HK-2 (cell line): ENCODE measurements around the gene KLHL28.

ENCODE experiments used
- DNase-seq: peaks from one replicate; pipeline ENCODE4 v3.0.0-alpha.2; 2018; ENCODE audit not compliant: unreplicated experiment

The KLHL28 gene

GRCh38 chr14:44961554-44962333 lies at the start of gene KLHL28, which contains the start of gene TOGARAM1:
Gene KLHL28 (minus strand): TSS chr14:44961947. CDS start chr14:44945928, 16,019 bp downstream.
Gene TOGARAM1 (plus strand): TSS chr14:44962190. CDS start chr14:44962422, 232 bp downstream.
- peak; percentile 96 for DNase-seq

GRCh38 chr14:45003924-45004323 lies 42.2 kb upstream of the KLHL28 start:
- DNase-seq, result no peak

GRCh38 chr14:44995770-44996294 lies 34.1 kb upstream of the KLHL28 start:
- DNase-seq, result no peak

- no peak for DNase-seq
Observed at GRCh38 chr14:44995196-44995595, 33.4 kb upstream of the KLHL28 start.

GRCh38 chr14:44990533-44990932 lies 28.8 kb upstream of the KLHL28 start:
- no peak for DNase-seq

GRCh38 chr14:44989497-44990440 lies 28.0 kb upstream of the KLHL28 start:
- no peak for DNase-seq

GRCh38 chr14:44988694-44989093 lies 26.9 kb upstream of the KLHL28 start:
- no peak for DNase-seq

- DNase-seq, result no peak
Observed at GRCh38 chr14:44982594-44982993, 20.8 kb upstream of the KLHL28 start.

- no peak for DNase-seq
Observed at GRCh38 chr14:44981198-44981597, 19.5 kb upstream of the KLHL28 start.

GRCh38 chr14:44979740-44980356 lies 18.1 kb upstream of the KLHL28 start:
- DNase-seq, result no peak

- DNase-seq, result no peak
Observed at GRCh38 chr14:44979273-44979672, 17.5 kb upstream of the KLHL28 start.

GRCh38 chr14:44971459-44971858 lies 9.7 kb upstream of the KLHL28 start:
- DNase-seq, result no peak

- no peak for DNase-seq
Observed at GRCh38 chr14:44970907-44971306, 9.2 kb upstream of the KLHL28 start.

- DNase-seq, result no peak
Observed at GRCh38 chr14:44968714-44969113, 7.0 kb upstream of the KLHL28 start.

- DNase-seq, result no peak
Observed at GRCh38 chr14:44966601-44967336, 5.0 kb upstream of the KLHL28 start.

GRCh38 chr14:44963775-44964380 lies 2.1 kb upstream of the KLHL28 start:
- peak; percentile 17 for DNase-seq

GRCh38 chr14:44963044-44963528 lies 1.3 kb upstream of the KLHL28 start:
- no peak for DNase-seq

- peak; percentile 56 for DNase-seq
Observed at GRCh38 chr14:44962334-44963043, 742 bp upstream of the KLHL28 start.

GRCh38 chr14:44961151-44961553 lies 595 bp downstream of the KLHL28 start:
- peak; percentile 33 for DNase-seq

GRCh38 chr14:44960646-44961045 lies 1.1 kb downstream of the KLHL28 start:
- no peak for DNase-seq
